ENCODE results near the gene FTH1. TPM values are rescaled to one million over a fixed set of nuclear protein-coding genes. Genes with fewer than 3 reads are reported as not detected.

Gene FTH1
- total and polyA plus RNA-seq, 2 donors: 326 to 3,415 TPM

- no peaks in the 10 kb centered on the region for H3K27me3 ChIP-seq (ENCODE audit: control insufficient read depth in 2 of 2, insufficient read depth in 1 of 2, low read length in 1 of 2)
- no peaks in the 10 kb centered on the region for H3K9me3 ChIP-seq (ENCODE audit: control insufficient read depth in 2 of 2, insufficient read depth in 1 of 2, low read length in 1 of 2)
- no peak for DNase-seq (ENCODE audit: low read depth in 6 of 9, low spot score in 9 of 9)
- peaks cover 4 to 41% of the 10 kb centered on the region in 2 donors for H3K4me1 ChIP-seq (ENCODE audit: control insufficient read depth in 2 of 2, insufficient read depth in 2 of 2, low read length in 2 of 2)
- no peak overlapping the region for H3K27ac ChIP-seq (ENCODE audit: low read depth in 1 of 2, low read length in 1 of 2)
- no peaks in the 10 kb centered on the region for H3K36me3 ChIP-seq (ENCODE audit: control insufficient read depth in 2 of 2, insufficient read depth in 2 of 2, low read length in 1 of 2)
- H3K4me3 ChIP-seq (ENCODE audit: low read length in 2 of 2): no peak overlapping the region
- 93% methylated on average over 14 of the region's 14 CpGs for whole genome bisulfite sequencing
These were observed 7.6 kb upstream of the FTH1 start for GRCh38 chr11:61974766-61975631.

DNA sequence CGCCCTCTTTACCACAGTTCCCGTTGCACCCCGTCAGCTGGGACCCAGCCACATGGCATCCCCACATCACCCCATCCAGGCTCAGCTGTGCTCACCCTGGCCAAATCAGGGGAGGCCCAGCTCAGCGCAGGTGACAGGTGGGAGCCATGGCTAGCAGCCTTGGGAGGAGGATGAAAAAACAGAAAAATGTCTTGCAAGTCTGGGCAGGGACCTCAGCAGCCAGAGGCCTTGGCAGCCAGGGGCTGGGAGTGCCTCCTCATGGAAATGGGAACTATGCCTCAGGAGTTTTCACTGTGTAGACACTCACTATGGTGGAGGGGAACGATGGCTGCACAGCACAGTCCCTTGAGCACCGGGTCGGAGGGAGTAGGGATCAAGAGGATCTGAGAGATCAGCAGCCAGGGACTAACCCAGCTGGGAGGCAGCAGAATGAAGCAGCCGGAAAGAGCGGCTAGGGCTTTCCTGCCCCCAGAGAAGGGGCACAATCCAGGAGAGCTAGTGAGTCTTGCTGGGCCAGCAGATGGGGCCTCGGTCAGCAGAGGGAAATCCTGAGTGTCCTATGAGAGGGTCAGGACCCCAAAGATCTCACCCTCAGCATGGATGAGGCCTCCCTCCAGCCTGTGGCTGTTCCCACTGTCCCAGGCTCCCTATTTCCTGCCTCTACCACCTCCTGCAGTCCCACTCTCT lies 6.2 kb upstream of the FTH1 start:
- Histone ChIP-seq H3K9me3 (ENCODE audit: control insufficient read depth in 2 of 2, insufficient read depth in 1 of 2, low read length in 1 of 2) (no peaks in the 10 kb centered on the region), H3K4me3 (ENCODE audit: low read length in 2 of 2) (no peak overlapping the region), H3K4me1 (ENCODE audit: control insufficient read depth in 2 of 2, insufficient read depth in 2 of 2, low read length in 2 of 2) (peaks cover 5 to 46% of the 10 kb centered on the region in 2 donors), H3K36me3 (ENCODE audit: control insufficient read depth in 2 of 2, insufficient read depth in 2 of 2, low read length in 1 of 2) (no peaks in the 10 kb centered on the region), H3K27ac (ENCODE audit: low read depth in 1 of 2, low read length in 1 of 2) (peak overlapping the region; percentile 80 to 89), H3K27me3 (ENCODE audit: control insufficient read depth in 2 of 2, insufficient read depth in 1 of 2, low read length in 1 of 2) (no peaks in the 10 kb centered on the region)
- no peak for DNase-seq (ENCODE audit: low read depth in 6 of 9, low spot score in 9 of 9)
- WGBS: 81% methylated on average over 10 of the region's 10 CpGs

DNA sequence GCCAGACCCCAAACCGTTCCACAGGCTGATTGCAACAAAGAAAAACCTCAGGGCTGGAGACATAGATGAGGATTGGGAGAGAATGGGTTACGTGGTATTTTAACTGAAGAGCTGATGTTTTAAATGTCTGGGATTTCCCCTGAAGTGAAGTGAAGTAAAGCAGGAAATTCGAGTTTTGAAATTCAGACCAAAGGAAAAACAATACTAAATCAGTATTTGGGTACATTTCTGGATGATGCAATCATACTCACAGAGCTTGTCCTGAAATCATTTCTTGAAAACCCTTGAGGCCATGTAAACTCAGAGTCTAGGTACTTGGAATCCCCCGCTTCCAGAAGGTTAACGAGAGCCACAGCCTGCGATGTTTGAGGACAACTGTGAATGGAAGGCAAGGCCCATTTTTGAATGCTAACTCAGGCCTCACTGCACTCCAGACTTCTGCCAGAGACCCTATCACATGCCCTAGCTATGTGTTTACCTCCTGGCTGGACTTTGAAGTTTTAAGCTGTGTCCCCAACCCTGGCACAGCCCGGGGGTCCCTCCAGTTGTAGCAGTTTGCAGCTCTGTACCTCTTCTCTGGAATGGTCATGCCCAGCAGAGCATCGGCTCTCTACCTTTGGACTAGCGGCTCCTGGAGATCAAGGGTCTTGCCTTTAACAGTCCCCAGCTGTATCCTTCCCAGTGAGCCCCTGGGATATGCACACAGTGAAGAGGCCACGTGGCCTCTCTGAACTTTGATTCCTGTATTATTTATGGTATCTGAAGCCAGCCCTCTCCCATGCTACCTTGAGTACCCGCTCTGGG lies 5.4 kb upstream of the FTH1 start:
- DNase-seq (ENCODE audit: low read depth in 6 of 9, low spot score in 9 of 9): peak in 1 of 9 donors; percentile 46
- Histone ChIP-seq H3K4me1 (ENCODE audit: control insufficient read depth in 2 of 2, insufficient read depth in 2 of 2, low read length in 2 of 2) (peaks cover 7 to 51% of the 10 kb centered on the region in 2 donors), H3K36me3 (ENCODE audit: control insufficient read depth in 2 of 2, insufficient read depth in 2 of 2, low read length in 1 of 2) (no peaks in the 10 kb centered on the region), H3K27ac (ENCODE audit: low read depth in 1 of 2, low read length in 1 of 2) (peak overlapping the region; percentile 87 to 89), H3K9me3 (ENCODE audit: control insufficient read depth in 2 of 2, insufficient read depth in 1 of 2, low read length in 1 of 2) (no peaks in the 10 kb centered on the region), H3K4me3 (ENCODE audit: low read length in 2 of 2) (no peak overlapping the region), H3K27me3 (ENCODE audit: control insufficient read depth in 2 of 2, insufficient read depth in 1 of 2, low read length in 1 of 2) (no peaks in the 10 kb centered on the region)
- 76% methylated on average over 11 of the region's 11 CpGs for whole genome bisulfite sequencing

DNA sequence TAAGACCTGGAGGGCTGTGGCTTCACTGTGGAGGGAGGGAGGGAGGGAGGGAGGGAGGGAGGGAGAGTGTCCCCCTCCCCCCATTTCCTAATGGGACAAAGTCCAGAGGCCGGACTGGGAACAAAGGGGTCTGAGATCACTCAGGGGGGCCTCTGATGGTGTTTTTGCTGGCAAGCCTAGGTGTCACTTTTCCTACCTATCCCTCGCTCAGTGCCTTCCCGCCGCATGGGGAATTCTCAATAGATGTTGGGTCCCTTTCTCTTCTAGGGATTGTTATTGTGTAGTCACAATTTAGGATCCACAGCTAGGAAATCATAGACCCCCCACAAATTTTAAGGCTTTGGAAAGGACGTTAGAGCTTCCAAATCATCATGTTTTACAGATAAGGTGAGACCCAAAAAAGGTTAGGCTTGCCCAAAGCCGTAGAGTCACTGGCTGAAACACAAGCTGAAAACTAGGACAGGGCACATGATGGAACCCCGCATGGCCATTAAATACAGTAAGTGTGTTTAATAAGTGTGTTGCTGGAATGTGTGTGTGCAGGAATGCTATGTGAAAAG lies 4.8 kb upstream of the FTH1 start:
- no peak for DNase-seq (ENCODE audit: low read depth in 6 of 9, low spot score in 9 of 9)
- Histone ChIP-seq H3K27me3 (ENCODE audit: control insufficient read depth in 2 of 2, insufficient read depth in 1 of 2, low read length in 1 of 2) (no peaks in the 10 kb centered on the region), H3K27ac (ENCODE audit: low read depth in 1 of 2, low read length in 1 of 2) (peak overlapping the region; percentile 87 to 89), H3K9me3 (ENCODE audit: control insufficient read depth in 2 of 2, insufficient read depth in 1 of 2, low read length in 1 of 2) (no peaks in the 10 kb centered on the region), H3K4me1 (ENCODE audit: control insufficient read depth in 2 of 2, insufficient read depth in 2 of 2, low read length in 2 of 2) (peaks cover 7 to 51% of the 10 kb centered on the region in 2 donors), H3K36me3 (ENCODE audit: control insufficient read depth in 2 of 2, insufficient read depth in 2 of 2, low read length in 1 of 2) (no peaks in the 10 kb centered on the region), H3K4me3 (ENCODE audit: low read length in 2 of 2) (no peak overlapping the region)
- WGBS: 69% methylated on average over 7 of the region's 7 CpGs

DNA sequence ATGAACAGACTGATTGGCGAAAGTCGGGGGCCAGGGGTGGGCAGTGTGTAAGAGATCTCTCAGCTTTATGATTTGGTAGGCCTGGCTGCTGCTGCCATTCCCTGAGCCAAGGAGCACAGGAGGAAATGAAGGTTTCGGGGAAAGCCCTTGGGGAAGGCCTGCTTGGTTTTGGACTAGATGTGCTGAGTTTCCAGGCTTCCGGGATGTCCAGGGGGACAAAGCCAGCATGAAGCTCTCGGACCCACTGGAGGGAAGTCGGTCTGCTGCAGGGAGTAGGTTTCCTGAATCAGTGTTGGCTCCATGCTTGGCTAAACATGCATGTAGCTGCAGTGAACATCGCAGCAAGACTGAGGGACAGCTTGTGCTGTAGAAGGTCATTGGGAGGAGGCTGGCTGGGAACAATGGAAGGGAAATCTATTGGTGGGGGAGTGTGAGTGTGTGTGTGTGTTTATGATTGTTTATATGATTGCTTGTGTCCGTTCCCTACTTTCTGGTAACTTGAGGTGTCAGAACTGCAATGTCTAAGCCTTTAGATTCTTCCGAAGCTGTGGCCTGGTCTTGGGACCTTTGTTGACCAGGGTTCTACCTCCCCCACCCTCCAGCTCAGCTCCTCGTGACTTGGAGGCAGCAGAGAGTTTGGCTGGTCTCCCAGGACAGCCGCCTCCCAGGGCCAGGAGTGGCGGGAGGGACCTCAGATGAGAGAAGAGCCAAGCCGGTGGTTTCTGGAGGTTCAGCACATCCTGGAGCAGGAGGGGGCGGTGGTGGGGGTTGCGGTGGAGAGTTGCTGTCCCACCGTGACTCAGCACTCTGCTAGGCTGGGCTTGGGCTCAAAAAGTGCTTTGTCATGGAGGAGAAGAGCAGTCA lies 4.0 kb upstream of the FTH1 start:
- DNase-seq (ENCODE audit: low read depth in 6 of 9, low spot score in 9 of 9): peak in 6 of 9 donors; percentile 43 to 87 (median 68)
- no peaks in the 10 kb centered on the region for H3K36me3 ChIP-seq (ENCODE audit: control insufficient read depth in 2 of 2, insufficient read depth in 2 of 2, low read length in 1 of 2)
- no peak overlapping the region for H3K4me3 ChIP-seq (ENCODE audit: low read length in 2 of 2)
- no peaks in the 10 kb centered on the region for H3K27me3 ChIP-seq (ENCODE audit: control insufficient read depth in 2 of 2, insufficient read depth in 1 of 2, low read length in 1 of 2)
- H3K9me3 ChIP-seq (ENCODE audit: control insufficient read depth in 2 of 2, insufficient read depth in 1 of 2, low read length in 1 of 2): no peaks in the 10 kb centered on the region
- H3K27ac ChIP-seq (ENCODE audit: low read depth in 1 of 2, low read length in 1 of 2): peak overlapping the region; percentile 77 to 79
- WGBS: 48% methylated on average over 16 of the region's 16 CpGs
- H3K4me1 ChIP-seq (ENCODE audit: control insufficient read depth in 2 of 2, insufficient read depth in 2 of 2, low read length in 2 of 2): peaks cover 7 to 55% of the 10 kb centered on the region in 2 donors

DNA sequence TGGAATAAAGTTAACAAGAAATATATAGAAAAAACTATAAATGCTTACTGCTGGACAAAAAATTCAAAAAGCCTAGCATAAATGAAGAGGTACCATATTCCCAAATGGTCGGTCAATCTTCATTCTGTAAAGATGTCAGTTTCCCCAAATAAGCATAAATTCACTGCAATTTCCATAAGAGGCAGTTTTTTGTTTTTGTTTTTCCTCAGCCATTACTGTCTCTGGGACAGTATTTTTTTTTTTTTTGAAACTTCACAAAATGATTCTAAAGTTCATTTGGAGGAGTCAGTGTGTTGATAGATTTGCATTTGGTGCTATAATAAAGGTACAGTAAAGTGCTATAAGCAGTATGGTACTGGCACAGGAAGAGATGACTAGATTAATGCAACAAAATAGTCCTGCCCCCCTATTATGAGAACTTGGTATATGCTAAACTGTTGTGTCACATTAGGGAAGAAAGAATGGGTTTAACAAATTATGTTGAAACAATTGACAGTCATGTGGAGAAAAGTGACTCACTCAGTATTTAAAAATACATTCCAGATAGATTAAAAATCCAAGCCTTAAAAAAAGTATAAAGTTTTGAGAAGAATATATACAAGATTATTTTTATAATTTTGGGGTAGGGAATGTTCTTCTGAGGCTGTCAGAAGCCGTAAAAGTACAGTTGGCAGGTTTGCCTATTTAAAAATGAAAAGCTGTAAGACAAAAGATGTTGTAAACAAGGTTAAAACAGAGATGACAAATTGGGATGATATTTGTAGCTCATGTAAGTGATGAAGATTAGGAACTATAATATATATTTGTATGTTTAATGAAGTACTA lies 2.6 kb upstream of the FTH1 start:
- no peak for DNase-seq (ENCODE audit: low read depth in 6 of 9, low spot score in 9 of 9)
- Histone ChIP-seq H3K27me3 (ENCODE audit: control insufficient read depth in 2 of 2, insufficient read depth in 1 of 2, low read length in 1 of 2) (no peaks in the 10 kb centered on the region), H3K4me3 (ENCODE audit: low read length in 2 of 2) (no peak overlapping the region), H3K9me3 (ENCODE audit: control insufficient read depth in 2 of 2, insufficient read depth in 1 of 2, low read length in 1 of 2) (no peaks in the 10 kb centered on the region), H3K4me1 (ENCODE audit: control insufficient read depth in 2 of 2, insufficient read depth in 2 of 2, low read length in 2 of 2) (peaks cover 11 to 59% of the 10 kb centered on the region in 2 donors), H3K36me3 (ENCODE audit: control insufficient read depth in 2 of 2, insufficient read depth in 2 of 2, low read length in 1 of 2) (peaks cover 2 to 6% of the 10 kb centered on the region in 2 donors), H3K27ac (ENCODE audit: low read depth in 1 of 2, low read length in 1 of 2) (peak overlapping the region in 1 of 2 donors; percentile 45)
- 97% methylated on average over 2 of the region's 2 CpGs for WGBS

GRCh38 chr11:61969391-61969758 lies 1.9 kb upstream of the FTH1 start:
- Histone ChIP-seq H3K27me3 (ENCODE audit: control insufficient read depth in 2 of 2, insufficient read depth in 1 of 2, low read length in 1 of 2) (no peaks in the 10 kb centered on the region), H3K4me1 (ENCODE audit: control insufficient read depth in 2 of 2, insufficient read depth in 2 of 2, low read length in 2 of 2) (peaks cover 11 to 56% of the 10 kb centered on the region in 2 donors), H3K36me3 (ENCODE audit: control insufficient read depth in 2 of 2, insufficient read depth in 2 of 2, low read length in 1 of 2) (peaks cover 7 to 13% of the 10 kb centered on the region in 2 donors), H3K4me3 (ENCODE audit: low read length in 2 of 2) (no peak overlapping the region), H3K27ac (ENCODE audit: low read depth in 1 of 2, low read length in 1 of 2) (no peak overlapping the region), H3K9me3 (ENCODE audit: control insufficient read depth in 2 of 2, insufficient read depth in 1 of 2, low read length in 1 of 2) (no peaks in the 10 kb centered on the region)
- 96% methylated on average over 7 of the region's 7 CpGs for WGBS
- no peak for DNase-seq (ENCODE audit: low read depth in 6 of 9, low spot score in 9 of 9)

Data from thymus (tissue), 11 donors.